IMR-90 (cell line): Measurements from ENCODE around the gene XRN2. TPM values are rescaled to one million over a fixed set of nuclear protein-coding genes. Genes with fewer than 3 reads are reported as not detected.

Experiments
- ATAC-seq: fragments of 200-7000 bp; cut with Tn5 transposase; 2 replicates; pipeline ENCODE4 v1.9.1; 2020; ENCODE audit warnings: low read depth, mild to moderate bottlenecking, moderate library complexity
- BruUV-seq: library from RNA; stranded (reverse); fragments of 400-500 nt; replicated peaks from 2 replicates; lab custom pipeline; 2021; lab: Mats Ljungman, UMichigan
- CTCF ChIA-PET: fragments of 300-600 bp; formaldehyde crosslinking; extraction: SDS; loops from one replicate; lab custom pipeline; 2021; ENCODE audit warnings: antibody characterized with exemption; lab: Yijun Ruan, JAX
- POLR2A ChIA-PET: fragments of 300-600 bp; sonication (Branson Sonifier 250); formaldehyde crosslinking; loops from one replicate; lab custom pipeline; 2022; ENCODE audit warnings: antibody characterized with exemption; ENCODE audit not compliant: unreplicated experiment; lab: Charles Lee
- DNase-seq: peaks from one replicate; pipeline ENCODE4 v3.0.0; 2013
- H2AFZ ChIP-seq: replicated peaks from 2 replicates; pipeline ENCODE3; 2013; ENCODE audit warnings: low read length, mild to moderate bottlenecking; ENCODE audit not compliant: poor library complexity
- H2AK5ac ChIP-seq: 2 replicates; pipeline ENCODE4 v1.6.1; 2013; ENCODE audit warnings: low read depth, low read length, inconsistent platforms
- H2AK9ac ChIP-seq: replicated peaks from 2 replicates; pipeline ENCODE3; 2013; ENCODE audit warnings: mild to moderate bottlenecking, low read depth, low read length, moderate library complexity; ENCODE audit not compliant: poor library complexity
- H2BK120ac ChIP-seq: 2 replicates; pipeline ENCODE4 v1.6.1; 2013; ENCODE audit warnings: low read depth, low read length, inconsistent platforms
- H2BK15ac ChIP-seq: 3 replicates; pipeline ENCODE4 v1.6.1; 2013; ENCODE audit warnings: low read depth, low read length, inconsistent platforms
- H2BK20ac ChIP-seq: 2 replicates; pipeline ENCODE4 v1.6.1; 2013; ENCODE audit warnings: low read depth, mild to moderate bottlenecking, inconsistent platforms, low read length, moderate library complexity
- H2BK5ac ChIP-seq: 2 replicates; pipeline ENCODE4 v1.6.1; 2013; ENCODE audit warnings: mild to moderate bottlenecking, low read depth, low read length, inconsistent platforms; ENCODE audit not compliant: poor library complexity, severe bottlenecking
- H3K14ac ChIP-seq: replicated peaks from 2 replicates; pipeline ENCODE4 v1.6.1; 2013; ENCODE audit warnings: low read depth, low read length, inconsistent platforms
- H3K18ac ChIP-seq: 2 replicates; pipeline ENCODE4 v1.6.1; 2013; ENCODE audit warnings: low read depth, low read length, control low read depth
- H3K23ac ChIP-seq: 2 replicates; pipeline ENCODE4 v1.6.1; 2013; ENCODE audit warnings: low read depth, low read length, inconsistent platforms
- H3K27ac ChIP-seq: 2 replicates; pipeline ENCODE4 v1.5.1; 2013; ENCODE audit warnings: mild to moderate bottlenecking, control low read depth, low read length; ENCODE audit not compliant: insufficient read depth
- H3K27me3 ChIP-seq: 2 replicates; pipeline ENCODE4 v1.6.1; 2013; ENCODE audit warnings: low read length; ENCODE audit not compliant: control insufficient read depth, insufficient read depth
- H3K36me3 ChIP-seq: 2 replicates; pipeline ENCODE4 v1.6.1; 2013; ENCODE audit warnings: low read length, mixed read lengths; ENCODE audit not compliant: control insufficient read depth, insufficient read depth
- H3K4ac ChIP-seq: 2 replicates; pipeline ENCODE4 v1.6.1; 2013; ENCODE audit warnings: low read depth, low read length, inconsistent platforms
- H3K4me1 ChIP-seq: 2 replicates; pipeline ENCODE4 v1.6.1; 2013; ENCODE audit warnings: low read length, mixed read lengths; ENCODE audit not compliant: control insufficient read depth, insufficient read depth
- H3K4me2 ChIP-seq: 2 replicates; pipeline ENCODE4 v1.6.1; 2013; ENCODE audit warnings: low read depth, mild to moderate bottlenecking, control low read depth, low read length, moderate library complexity
- H3K4me3 ChIP-seq: 2 replicates; pipeline ENCODE4 v1.5.1; 2013; ENCODE audit warnings: low read depth, mild to moderate bottlenecking, control low read depth, low read length, moderate library complexity; ENCODE audit not compliant: insufficient read depth
- H3K56ac ChIP-seq: 2 replicates; pipeline ENCODE4 v1.6.1; 2013; ENCODE audit warnings: low read length, inconsistent platforms; ENCODE audit not compliant: insufficient read depth; ENCODE audit errors: extremely low read depth
- H3K79me1 ChIP-seq, 2 experiments: 2 replicates each; pipeline ENCODE4 v1.6.1; 2013; ENCODE audit warnings: low read length in 2 of 2, inconsistent platforms in 1 of 2, low read depth in 1 of 2
- H3K9ac ChIP-seq: 2 replicates; pipeline ENCODE4 v1.6.1; 2013; ENCODE audit warnings: low read depth, low read length, control low read depth
- H3K9me1 ChIP-seq: 2 replicates; pipeline ENCODE4 v1.6.1; 2013; ENCODE audit warnings: low read length, inconsistent platforms; ENCODE audit not compliant: insufficient read depth
- H3K9me3 ChIP-seq: 2 replicates; pipeline ENCODE4 v1.6.1; 2013; ENCODE audit warnings: low read length; ENCODE audit not compliant: control insufficient read depth, insufficient read depth
- H4K20me1 ChIP-seq: 2 replicates; pipeline ENCODE4 v1.6.1; 2013; ENCODE audit warnings: low read length, inconsistent platforms; ENCODE audit not compliant: insufficient read depth
- H4K5ac ChIP-seq: 2 replicates; pipeline ENCODE4 v1.6.1; 2013; ENCODE audit warnings: mild to moderate bottlenecking, low read depth, low read length, control low read depth
- H4K8ac ChIP-seq, 2 experiments: 2 replicates each; pipeline ENCODE4 v1.6.1; 2013; ENCODE audit warnings: low read depth in 2 of 2, low read length in 2 of 2, control low read depth in 1 of 2, inconsistent platforms in 1 of 2
- H4K91ac ChIP-seq: 2 replicates; pipeline ENCODE4 v1.6.1; 2013; ENCODE audit warnings: low read depth, low read length, inconsistent platforms; ENCODE audit not compliant: insufficient read depth
- BHLHE40 ChIP-seq: fragments of 150-350 bp; IDR thresholded peaks from 2 replicates; pipeline ENCODE4 v1.6.1; 2016; ENCODE audit warnings: mild to moderate bottlenecking, low read depth, low read length
- CTCF ChIP-seq: conservative IDR thresholded peaks from 2 replicates; pipeline ENCODE4 v1.5.1; 2012; ENCODE audit warnings: mild to moderate bottlenecking, low read depth, low read length, improper control_type of control experiment
- MAFK ChIP-seq: IDR thresholded peaks from 2 replicates; pipeline ENCODE4 v1.6.1; 2012; ENCODE audit warnings: low read depth, low read length, improper control_type of control experiment
- MAZ ChIP-seq: IDR thresholded peaks from 2 replicates; pipeline ENCODE4 v1.6.1; 2012; ENCODE audit warnings: low read depth, mild to moderate bottlenecking, low read length, improper control_type of control experiment, moderate library complexity, borderline replicate concordance
- SMC3 ChIP-seq: fragments of 150-350 bp; IDR thresholded peaks from 2 replicates; pipeline ENCODE4 v1.6.1; 2016; ENCODE audit warnings: low read depth, mild to moderate bottlenecking, antibody characterized with exemption, low read length, moderate library complexity
- WGBS, 2 experiments: methylation state at CpG; one replicate each; pipeline versions ENCODE4 v1.1.5 to v1.1.7; 2013; ENCODE audit warnings: missing lambda C conversion rate in 2 of 2; ENCODE audit not compliant: insufficient read length in 1 of 2; ENCODE audit errors: extremely low coverage in 2 of 2; 5-methylcytosine and 5-hydroxymethylcytosine counted together
- dilution Hi-C: fragments of 300-500 bp; cut with HindIII; formaldehyde crosslinking; loops from one replicate; pipeline ENCODE4 v1.14.3; 2018; ENCODE audit warnings: low sequenced_read_pairs; ENCODE audit not compliant: unreplicated experiment
- in situ Hi-C: fragments of 300-500 bp; cut with MboI; formaldehyde crosslinking; loops from 3 replicates; pipeline ENCODE4 v1.14.3; 2019; ENCODE audit warnings: low sequenced_read_pairs, inconsistent platforms, mixed read lengths
- intact Hi-C: fragments of 100-400 bp; cut with micrococcal nuclease; formaldehyde crosslinking; loops from 2 replicates; pipeline ENCODE4 v1.10.0; 2022
- polyA plus RNA-seq, 3 experiments: library from polyadenylated mRNA; depleted of rRNA; stranded (reverse); fragments of >200 nt; gene quantifications; 2 replicates each; pipeline ENCODE4 v1.2.3, GENCODE V29; 2012; ENCODE audit warnings: low replicate concordance in 1 of 3
- total RNA-seq: library from RNA; depleted of rRNA; stranded (reverse); fragments of >200 nt; gene quantifications from 2 replicates; pipeline ENCODE4 v1.2.3, GENCODE V29; 2012

The XRN2 gene
- total and polyA plus RNA-seq, 2 of the 4 experiments (the other 2 are of a cell fraction) = 58.1 to 70.8 TPM

- no TSS peak for BruUV-seq
- Histone ChIP-seq H2AFZ (peak overlapping the region; percentile 65), H3K27ac (no peak overlapping the region), H4K91ac (no peak overlapping the region), H4K20me1 (no peaks in the 10 kb centered on the region), H3K9me1 (no peaks in the 10 kb centered on the region), H3K4me1 (no peaks in the 10 kb centered on the region), H3K23ac (no peak overlapping the region), H2BK20ac (no peak overlapping the region), H3K14ac (no peak overlapping the region), H2AK5ac (no peak overlapping the region), H3K18ac (no peak overlapping the region), H3K9ac (no peak overlapping the region), H2BK120ac (no peak overlapping the region), H3K9me3 (peaks cover 2% of the 10 kb centered on the region; the same call in 1 of the 2 replicates), H3K4ac (no peak overlapping the region), H3K4me3 (no peak overlapping the region), H2BK5ac (no peak overlapping the region), H3K56ac (no peak overlapping the region), H4K8ac (no peak overlapping the region), H2BK15ac (no peak overlapping the region), H3K4me2 (no peak overlapping the region), H3K36me3 (no peaks in the 10 kb centered on the region), H3K27me3 (peaks cover 7% of the 10 kb centered on the region), H3K79me1 (no peaks in the 10 kb centered on the region), H4K5ac (no peak overlapping the region), H2AK9ac (no peak overlapping the region)
- ATAC-seq (no peak), DNase-seq (no peak)
- dilution Hi-C loops (no loop called here), intact Hi-C loops (no loop called here), in situ Hi-C loops (no loop called here)
- no CpG with 5 or more reads among the region's 2 CpGs for WGBS, 2 experiments
- CTCF ChIA-PET = no interaction called here
- TF ChIP-seq MAFK = no peak
- no peak for TF ChIP-seq SMC3
- no peak for TF ChIP-seq CTCF
- TF ChIP-seq BHLHE40 = no peak
- TF ChIP-seq MAZ = no peak
- POLR2A ChIA-PET = no interaction called here
These were observed 40.3 kb upstream of the XRN2 start for GRCh38 chr20:21262812-21263211.
